Muscle of arm (tissue), 14 donors: ENCODE data around the gene ECEL1. TPM values are rescaled to one million over a fixed set of nuclear protein-coding genes. Genes with fewer than 3 reads are reported as not detected.
"Not testable (repeated sequence)": the region's sequence is repeated elsewhere in the genome, so short reads cannot be mapped to it uniquely, and the experiment has no call there.

ENCODE experiments used
- DNase-seq: peaks from one replicate; pipeline ENCODE4 v3.0.0-alpha.2; 2013
- long read RNA-seq, 11 donors: transcript quantifications; one replicate each; lab custom pipeline, GENCODE V29; 2026
- polyA plus RNA-seq, 12 donors: library from polyadenylated mRNA; unstranded; fragments of 120-200 nt; gene quantifications; one replicate each; pipeline ENCODE4 v1.2.1, GENCODE V29; 2013; ENCODE audit not compliant: insufficient read length in 12 of 12

The ECEL1 gene
- polyA plus RNA-seq: 1 to 10 TPM in 1 of 12 donors, under 1 TPM in 9, not detected in 2; 0.24 to 1.2 (median 0.44) TPM
- long read RNA-seq, donor 1: 0 reads
- long read RNA-seq, donor 2: 0 reads
- long read RNA-seq, donor 3: 0 reads
- long read RNA-seq, donor 4: 0 reads
- long read RNA-seq, donor 5, partial matches to known transcripts: 453 of 536 reads
- long read RNA-seq, donor 5, other reads (novel, unspliced or antisense): 83 of 536 reads
- long read RNA-seq, donor 6: 0 reads
- long read RNA-seq, donor 7: 0 reads
- long read RNA-seq, donor 8: 0 reads
- long read RNA-seq, donor 9, partial matches to known transcripts: 0 of 1 reads
- long read RNA-seq, donor 9, other reads (novel, unspliced or antisense): 0 of 1 reads
- long read RNA-seq, donor 10, partial matches to known transcripts: 6 of 6 reads
- long read RNA-seq, donor 10, other reads (novel, unspliced or antisense): 0 of 6 reads
- long read RNA-seq, donor 11: 0 reads

- no peak for DNase-seq
Measured at GRCh38 chr2:232487385-232488096, at the start of gene ECEL1. Gene ECEL1, minus strand, starts transcription at chr2:232487834. Its CDS starts 1,181 bp downstream, at chr2:232486653.

DNA sequence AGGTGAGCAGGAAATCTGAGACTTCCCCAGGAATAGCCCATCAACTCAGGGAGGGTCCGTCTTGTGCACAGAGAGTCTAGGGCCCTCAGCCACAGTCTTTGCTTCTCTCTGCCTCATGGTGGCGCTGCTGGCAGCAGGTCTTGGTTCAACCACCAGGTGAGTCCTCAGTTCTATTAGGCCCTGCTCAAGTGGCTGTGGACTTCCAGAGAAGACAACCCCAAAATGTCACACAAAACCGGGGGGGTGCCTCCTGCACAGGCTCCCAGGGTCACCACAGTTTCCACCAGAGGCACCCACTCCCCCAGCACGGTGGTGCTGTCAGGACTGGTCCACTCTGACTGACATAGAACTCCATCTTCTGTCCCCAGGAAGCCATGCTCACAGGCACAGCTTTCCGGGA is 49.4 kb upstream of the ECEL1 start:
- no peak for DNase-seq

DNA sequence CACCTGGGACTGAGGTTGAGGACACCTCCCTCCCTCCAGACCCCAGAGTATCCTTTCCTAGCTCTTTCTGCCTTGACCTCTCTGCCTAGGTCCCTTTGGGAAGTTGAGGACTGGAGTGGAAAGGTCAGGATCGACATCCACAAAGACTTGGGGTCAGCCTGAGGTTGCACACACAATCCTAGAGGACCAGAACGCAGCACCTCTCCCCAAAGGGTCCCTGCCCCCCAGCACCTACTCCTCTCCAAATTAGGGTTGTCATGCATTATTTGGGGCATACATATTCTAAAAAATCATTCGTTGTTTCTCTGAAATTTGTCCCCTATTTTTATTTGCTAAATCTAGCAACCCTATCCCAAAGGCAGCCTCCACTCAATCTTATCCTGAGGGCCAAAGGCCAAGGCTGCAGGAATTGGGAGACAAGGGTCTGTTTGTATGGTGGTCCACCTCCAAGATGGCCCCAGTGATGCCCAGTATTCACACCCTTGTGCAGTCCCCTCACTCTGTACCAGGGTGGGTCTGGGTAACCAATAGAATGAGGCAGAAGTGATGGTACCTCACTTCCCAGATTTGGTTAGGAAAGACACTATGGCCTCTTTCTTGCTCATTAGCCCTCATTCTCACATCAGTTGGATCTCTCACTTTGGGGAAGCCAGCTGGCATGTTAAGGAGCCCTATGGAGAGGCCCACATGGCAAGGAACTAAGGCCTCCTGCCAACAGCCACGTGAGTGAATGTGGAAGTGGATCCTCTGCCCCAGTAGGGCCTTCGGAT is 48.3 kb upstream of the ECEL1 start:
- DNase-seq: no peak

GRCh38 chr2:232534940-232535651 is 47.5 kb upstream of the ECEL1 start:
- DNase-seq: no peak

DNA sequence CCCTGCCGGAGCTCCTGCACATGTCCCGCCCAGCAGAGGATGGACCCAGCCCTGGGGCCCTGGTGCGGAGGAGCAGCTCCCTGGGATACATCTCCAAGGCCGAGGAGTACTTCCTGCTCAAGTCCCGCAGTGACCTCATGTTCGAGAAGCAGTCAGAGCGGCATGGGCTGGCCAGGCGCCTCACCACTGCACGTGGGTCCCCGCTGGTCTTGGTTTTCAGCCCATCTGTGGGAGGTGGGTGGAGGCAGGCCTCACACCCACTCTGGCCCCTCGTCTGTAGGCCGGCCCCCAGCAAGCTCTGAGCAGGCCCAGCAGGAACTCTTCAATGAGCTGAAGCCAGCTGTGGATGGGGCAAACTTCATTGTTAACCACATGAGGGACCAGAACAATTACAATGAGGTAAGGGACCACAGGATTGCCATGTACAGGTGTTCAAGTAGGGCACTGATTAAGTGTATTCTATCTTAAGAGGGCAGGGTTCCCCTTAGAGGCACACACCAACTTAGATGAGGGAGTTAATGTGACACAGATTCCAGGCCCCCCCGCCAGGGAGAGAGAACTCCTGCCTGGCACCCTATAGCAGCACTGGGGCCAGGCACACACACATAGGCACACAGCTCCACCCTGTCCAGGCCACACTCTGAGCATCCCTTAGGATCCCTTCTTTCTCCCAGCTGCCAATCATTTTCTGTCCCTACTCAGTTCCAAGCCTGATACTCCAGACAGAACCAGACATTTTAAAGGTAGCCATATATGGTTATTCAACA is 46.5 kb upstream of the ECEL1 start:
- DNase-seq: no peak

GRCh38 chr2:232532821-232533220 is 45.2 kb upstream of the ECEL1 start:
- DNase-seq: not testable (repeated sequence)

- DNase-seq: no peak
Measured at GRCh38 chr2:232532419-232532818, 44.8 kb upstream of the ECEL1 start.

DNA sequence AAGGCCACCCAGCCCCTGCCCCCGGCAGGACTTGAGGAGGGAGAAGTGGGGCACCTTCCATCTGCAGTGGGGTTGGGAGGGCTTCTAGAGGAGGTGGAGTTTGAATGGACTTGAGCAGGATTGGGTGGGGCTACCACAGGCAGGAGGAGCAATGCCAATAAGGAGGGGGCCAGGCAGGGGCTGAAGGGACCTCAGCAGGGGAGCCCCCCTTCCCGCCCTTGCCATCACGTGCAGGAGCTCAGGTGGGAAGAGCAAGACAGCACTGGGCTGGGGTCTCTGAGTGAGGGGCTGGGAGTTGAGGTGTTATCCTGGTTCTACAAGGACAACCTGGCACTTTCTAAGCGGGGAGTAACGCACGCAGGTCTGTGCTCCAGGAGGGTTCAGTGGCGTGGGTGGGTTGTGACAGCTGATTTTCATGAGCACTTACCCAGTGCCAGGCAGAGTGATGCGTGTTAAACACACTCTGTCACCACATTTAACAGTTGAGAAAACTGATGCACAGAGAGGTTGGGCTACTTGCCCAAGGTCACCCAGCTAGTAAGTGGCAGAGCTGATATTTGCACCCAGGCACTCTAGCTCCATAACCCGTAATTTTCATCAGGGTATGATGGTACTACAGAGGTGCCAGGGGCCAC is 43.1 kb upstream of the ECEL1 start:
- no peak for DNase-seq

- no peak for DNase-seq
Measured at GRCh38 chr2:232529806-232530547, 42.3 kb upstream of the ECEL1 start.

GRCh38 chr2:232528746-232529460 is 41.3 kb upstream of the ECEL1 start:
- DNase-seq: no peak

- no peak for DNase-seq
Measured at GRCh38 chr2:232527905-232528470, 40.4 kb upstream of the ECEL1 start.

DNA sequence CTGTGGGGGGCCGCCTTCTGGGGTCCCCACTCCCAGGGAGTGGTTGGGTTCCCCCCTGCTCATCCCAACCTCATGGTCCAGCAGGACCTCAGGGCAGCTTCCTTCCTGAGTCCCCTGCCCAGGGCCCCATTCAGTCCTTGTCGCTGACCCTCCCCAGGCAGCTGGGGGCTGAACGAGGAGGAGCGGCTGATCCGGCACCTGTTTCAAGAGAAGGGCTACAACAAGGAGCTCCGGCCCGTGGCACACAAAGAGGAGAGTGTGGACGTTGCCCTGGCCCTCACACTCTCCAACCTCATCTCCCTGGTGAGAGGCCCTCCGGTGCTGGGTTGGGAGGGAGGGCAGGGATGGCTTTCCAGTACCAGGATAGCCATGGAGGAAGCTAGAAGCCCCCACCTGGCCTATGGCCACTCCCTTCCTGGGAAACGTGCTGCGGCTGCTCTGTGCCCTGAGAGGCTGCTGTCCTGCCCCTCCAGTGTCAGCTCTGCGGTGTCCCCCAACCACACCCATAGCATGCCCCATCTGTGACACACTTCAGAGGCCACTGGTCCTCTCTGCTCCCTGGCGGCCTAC is 38.8 kb upstream of the ECEL1 start:
- no peak for DNase-seq

GRCh38 chr2:232525791-232526371 is 38.2 kb upstream of the ECEL1 start, which contains the start of gene CHRND:
Gene CHRND, plus strand, starts transcription at chr2:232526160. Its CDS starts 56 bp downstream, at chr2:232526216.
- peak; percentile 54 for DNase-seq

DNA sequence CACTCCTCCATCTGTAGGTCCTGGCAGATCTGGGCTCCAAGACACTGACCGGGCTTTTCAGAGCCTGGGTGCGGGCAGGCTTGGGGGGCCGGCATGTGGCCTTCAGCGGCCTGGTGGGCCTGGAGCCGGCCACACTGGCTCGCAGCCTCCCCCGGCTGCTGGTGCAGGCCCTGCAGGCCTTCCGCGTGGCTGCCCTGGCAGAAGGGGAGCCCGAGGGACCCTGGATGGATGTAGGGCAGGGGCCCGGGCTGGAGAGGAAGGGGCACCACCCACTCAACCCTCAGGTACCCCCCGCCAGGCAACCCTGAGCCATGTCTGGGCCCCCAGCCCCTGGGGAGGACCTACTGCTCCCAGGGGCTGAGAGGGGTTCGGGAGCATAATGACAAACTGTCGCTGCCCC is 37.6 kb upstream of the ECEL1 start:
- no peak for DNase-seq

DNA sequence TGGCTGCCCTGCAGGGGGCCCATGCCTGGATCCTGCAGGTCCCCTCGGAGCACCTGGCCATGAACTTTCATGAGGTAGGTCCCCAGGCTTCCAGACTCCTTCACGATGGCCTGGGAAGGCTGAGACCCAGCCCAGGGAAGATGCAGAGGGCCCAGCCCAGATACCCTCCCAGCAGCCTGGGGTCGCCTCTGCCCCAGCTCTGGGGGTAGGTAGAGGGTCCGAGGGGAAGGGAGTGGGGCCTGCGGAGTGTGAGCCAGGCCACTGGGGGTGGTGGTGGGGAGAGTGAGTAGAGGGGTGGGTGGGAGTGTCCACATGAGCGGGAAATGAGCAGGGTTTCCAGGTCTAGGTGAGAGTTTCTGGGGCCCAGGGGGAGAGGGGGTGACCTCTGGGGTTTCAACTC is 37.1 kb upstream of the ECEL1 start:
- no peak for DNase-seq

DNA sequence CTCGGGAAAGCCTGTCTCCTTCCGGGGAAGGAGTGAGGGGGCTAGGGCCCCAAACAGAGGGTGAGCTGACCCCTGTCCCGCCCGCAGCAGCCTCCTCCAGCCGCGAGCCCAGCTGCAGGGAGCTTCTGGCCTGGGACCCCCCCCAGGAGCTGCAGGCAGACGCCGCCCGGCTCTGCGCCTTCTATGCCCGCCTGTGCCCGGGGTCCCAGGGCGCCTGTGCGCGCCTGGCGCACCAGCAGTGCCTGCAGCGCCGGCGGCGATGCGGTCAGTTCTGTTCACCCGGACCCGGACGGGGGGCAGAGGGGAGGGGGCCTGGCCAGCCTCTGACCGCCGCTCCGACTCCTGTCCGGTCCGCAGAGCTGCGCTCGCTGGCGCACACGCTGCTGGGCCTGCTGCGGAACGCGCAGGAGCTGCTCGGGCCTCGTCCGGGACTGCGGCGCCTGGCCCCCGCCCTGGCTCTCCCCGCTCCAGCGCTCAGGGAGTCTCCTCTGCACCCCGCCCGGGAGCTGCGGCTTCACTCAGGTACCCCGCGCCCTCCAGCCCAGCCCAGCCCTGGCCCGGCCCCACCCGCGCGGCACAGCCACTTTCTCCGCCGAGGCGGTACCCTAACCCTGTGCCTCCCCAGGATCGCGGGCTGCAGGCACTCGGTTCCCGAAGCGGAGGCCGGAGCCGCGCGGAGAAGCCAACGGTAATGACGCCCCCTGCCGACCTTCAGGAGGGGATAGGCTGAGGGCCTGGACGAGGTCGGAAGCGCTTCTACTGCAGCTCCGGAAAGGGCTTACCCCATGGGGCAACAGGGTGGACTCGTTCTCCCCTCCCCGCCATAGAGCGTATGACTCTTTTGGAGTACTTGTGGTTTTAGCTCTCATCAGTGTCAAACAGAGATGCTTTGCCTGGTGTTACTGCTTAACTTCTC is 36.3 kb upstream of the ECEL1 start:
- no peak for DNase-seq

DNA sequence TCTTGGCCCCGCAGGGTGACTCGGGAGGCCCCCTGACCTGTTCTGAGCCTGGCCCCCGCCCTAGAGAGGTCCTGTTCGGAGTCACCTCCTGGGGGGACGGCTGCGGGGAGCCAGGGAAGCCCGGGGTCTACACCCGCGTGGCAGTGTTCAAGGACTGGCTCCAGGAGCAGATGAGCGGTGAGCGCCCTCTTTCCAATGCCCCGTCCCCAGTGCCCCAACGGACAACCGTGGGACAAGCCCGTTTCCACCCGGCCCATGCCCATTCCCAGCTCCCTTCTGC is 35.7 kb upstream of the ECEL1 start:
- no peak for DNase-seq
